AG08396 (cell line): Measurements from ENCODE around the gene DHX34.
"Not testable (repeated sequence)": the region's sequence is repeated elsewhere in the genome, so short reads cannot be mapped to it uniquely, and the experiment has no call there.

Experiments used
- DNase-seq: peaks from one replicate; pipeline ENCODE4 v3.0.0; 2012; ENCODE audit warnings: low spot score, mixed read lengths

The DHX34 gene

DNA sequence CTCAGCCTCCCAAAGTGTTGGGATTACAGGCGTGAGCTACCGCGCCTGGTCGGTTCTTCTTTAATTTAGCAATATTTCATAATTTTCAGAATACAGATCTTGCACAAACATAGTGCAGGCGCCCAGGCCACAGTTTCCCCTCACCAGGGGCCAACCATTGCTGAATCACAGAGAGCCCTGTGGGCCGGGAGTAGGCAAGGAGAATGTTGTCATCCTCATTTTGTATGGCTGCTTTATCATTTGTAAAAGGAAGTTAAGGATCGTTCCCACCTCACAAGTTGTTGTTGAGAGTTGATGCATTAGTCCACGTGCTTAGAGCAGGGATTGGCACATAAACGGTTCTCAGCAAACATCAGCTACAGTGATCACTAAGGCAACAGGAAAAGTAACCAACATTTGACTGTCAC lies 40.0 kb downstream of the DHX34 start:
- DNase-seq: no peak

DNA sequence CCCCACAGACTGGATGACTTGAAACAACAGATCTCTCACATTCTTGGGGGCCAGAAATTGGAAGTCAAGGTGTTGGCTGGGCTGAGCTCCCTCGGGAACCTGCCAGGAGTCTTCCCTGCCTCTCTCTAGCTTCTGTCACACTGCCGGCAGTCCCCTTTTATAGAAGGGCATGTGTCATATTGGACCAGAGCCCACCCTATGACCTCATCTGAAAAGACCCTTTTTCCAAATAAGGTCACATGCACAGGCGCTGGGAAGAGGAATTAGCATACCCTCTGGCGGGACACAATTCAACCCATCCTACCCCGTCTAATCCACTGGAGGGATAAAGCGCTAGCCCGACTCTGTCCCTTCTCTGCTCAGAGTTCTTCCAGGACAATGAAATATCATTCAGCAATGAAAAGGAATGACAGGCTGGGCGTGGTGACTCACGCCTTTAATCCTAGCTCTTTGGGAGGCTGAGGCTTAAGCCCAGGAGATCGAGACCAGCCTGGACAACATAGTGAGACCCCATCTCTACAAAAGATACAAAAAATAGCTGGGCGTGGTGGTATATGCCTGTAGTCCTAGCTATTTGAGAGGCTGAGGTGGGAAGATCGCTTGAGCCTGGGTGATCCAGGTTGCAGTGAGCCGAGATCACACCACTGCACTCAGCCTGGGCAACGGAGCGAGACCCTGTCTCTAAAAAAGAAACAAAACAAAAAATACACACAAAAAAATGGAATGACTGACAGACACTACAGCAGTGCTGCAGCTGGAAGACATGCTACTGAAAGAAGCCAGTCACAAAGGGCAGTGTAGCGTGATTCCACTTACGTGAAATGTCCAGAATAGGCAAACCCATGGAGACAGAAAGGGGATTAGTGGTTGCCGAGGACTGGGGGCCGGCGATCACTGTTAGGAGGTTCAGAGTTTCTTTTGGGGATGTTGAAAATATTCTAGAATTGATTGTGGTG lies 41.7 kb downstream of the DHX34 start:
- no peak for DNase-seq

- peak; percentile 78 for DNase-seq
Observed at GRCh38 chr19:47391510-47392223, 42.6 kb downstream of the DHX34 start.

DNA sequence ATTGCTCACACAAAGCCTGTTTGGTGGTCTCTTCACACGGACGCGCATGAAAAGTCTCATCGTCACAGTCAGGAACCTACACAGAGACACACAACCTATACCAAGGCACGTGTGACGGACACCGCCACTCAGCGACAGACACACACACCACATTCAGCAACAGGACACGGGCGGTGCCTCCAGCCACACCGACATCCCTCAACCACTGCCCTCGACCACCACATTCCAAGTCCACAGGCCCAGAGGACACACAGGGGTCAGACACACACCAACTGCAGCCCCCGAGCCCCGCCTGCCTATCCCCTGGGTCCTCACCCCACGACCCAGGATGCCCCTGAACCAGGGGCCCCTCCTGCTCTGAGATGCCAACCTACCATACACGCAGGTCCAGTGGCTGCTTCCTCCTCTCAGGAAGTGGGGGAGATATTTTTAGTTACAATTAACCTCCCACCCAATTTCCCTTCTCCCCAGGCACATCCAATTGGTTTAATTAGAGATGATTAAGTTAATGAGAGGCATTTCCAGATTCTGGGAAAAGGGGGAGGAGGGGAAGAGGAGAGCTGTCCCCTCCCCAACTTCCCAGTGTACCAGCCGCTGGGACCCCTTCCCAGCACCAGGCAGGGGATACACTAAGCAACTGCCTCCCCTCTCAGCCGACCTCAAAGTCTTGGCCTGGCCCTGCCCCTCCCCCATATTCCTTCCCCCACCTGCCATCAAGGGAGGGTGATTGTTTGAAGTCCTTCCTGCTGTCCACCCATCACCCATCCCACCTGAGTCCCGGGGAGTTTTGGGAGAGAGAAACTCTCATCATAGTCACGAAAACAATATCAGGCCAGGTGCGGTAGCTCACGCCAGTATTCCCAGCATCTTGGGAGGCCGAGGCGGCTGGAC lies 49.8 kb downstream of the DHX34 start:
- no peak for DNase-seq

GRCh38 chr19:47402504-47402903 lies 53.4 kb downstream of the DHX34 start:
- no peak for DNase-seq

DNA sequence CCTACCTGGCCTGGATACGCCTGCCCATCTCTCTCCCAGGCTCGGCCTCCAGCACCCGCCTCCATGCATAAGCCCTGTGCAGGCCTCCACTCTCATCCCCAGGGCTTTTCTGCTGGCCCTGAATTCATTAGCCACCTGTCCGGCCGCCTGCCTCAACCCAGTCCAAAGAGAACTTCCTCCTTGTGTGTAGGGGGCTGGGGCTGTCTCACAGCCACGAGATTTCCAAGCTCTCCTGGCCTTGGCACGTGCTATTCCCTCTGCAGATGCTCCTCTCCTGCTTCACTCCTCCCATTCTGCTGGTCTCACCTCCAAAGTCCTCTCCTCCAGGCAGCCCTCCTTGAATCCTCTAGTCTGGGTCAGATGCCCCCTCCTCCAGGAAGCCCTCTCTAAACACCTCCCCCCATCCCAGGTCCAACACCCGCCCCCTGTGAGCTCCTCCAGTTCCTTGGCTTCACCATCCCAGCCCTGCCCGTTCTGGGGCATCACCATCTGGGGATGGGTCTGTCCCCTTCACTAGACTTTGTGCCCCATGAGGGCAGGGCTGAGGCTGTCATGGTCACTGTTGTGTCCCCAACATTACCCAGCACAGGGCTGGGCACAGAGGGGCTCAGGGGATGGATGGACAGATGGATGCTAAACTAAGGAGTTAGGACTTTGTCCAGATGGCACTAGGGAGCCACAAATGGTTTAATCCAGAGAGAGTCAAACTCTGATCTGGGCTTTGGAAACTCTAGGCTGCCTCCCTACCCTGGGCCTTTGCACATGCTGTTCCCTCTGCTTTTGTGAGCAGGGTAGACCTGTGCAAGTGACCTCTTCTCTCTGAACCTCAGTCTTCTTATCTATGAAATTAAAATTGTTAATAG lies 55.5 kb downstream of the DHX34 start:
- DNase-seq: no peak

DNA sequence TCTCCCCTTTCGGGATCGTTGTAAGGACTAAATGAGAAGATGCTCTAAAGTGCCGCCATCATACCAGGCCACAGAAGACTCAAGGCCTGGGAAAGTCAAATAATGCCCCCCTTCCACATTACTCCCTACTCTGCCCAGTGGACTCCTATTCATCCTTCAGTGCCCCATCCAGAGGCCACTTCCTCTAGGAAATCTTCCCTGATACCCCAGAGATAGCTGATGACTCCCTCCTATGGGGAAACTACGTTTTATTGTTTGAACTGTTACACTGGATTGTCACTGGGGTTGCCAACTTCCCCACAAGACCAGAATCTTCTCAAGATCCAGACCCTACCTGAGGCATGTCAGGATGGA lies 56.1 kb downstream of the DHX34 start:
- no peak for DNase-seq

DNA sequence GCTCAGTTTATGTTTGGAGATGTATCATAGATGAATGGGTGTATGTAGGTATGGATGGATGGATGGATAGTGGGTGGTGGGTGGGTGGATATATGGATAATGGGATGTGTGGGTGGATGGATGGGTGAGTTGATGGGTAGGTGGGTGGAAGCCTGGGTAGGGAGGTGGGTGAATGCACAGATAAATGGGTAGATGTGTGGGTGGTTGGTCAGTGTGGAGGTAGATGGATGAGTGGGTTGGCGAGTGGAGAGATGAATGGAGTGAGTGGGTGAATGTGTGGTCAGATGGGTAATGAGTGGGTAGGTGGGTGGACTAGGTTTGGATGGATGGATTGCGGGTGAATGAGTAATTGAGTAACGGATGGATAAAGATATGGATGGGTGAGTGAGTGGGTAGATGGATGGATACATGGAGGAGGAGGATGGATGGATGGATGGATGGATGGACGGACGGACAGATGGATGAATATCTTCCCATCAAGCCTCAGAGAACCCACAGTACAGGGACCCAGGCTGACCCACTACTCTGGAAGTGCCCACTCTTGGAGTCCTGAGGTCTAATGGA lies 56.8 kb downstream of the DHX34 start:
- DNase-seq: no peak

DNA sequence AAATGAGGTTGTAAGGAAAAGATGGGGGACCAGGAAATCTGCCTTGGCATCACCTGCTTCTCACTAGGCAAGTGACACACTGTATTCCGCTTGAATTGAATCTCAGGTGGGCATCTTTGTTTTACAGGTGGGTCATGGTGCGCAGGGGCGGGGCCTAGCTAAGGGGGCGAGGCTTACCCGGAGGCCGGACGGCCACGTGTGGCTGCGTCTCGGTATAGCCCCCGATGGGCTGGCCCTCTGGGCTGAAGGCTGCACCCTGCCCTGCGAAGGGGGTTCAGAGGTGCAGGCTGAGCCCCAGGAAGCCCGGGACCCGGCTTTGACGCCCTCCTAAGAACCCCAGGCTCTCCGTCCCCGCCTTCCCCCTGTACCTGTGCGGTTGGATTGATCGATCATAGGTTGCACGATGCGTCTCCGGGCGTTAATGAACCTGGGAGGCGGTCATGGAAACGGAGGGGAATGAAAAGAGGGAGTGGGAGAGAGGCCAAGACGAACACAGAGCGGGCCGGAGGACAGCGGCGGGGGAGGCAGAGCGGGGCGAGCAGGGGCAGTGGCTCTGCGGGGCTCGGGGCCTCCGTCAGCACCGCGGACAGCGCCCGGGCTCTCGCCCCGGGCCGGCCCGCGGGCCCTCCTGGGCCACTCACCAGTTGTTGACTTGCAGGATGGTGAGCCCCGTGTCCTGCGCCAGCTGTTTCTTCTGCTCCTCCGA lies 57.7 kb downstream of the DHX34 start:
- no peak for DNase-seq

GRCh38 chr19:47407417-47407774 lies 58.3 kb downstream of the DHX34 start:
- no peak for DNase-seq

DNA sequence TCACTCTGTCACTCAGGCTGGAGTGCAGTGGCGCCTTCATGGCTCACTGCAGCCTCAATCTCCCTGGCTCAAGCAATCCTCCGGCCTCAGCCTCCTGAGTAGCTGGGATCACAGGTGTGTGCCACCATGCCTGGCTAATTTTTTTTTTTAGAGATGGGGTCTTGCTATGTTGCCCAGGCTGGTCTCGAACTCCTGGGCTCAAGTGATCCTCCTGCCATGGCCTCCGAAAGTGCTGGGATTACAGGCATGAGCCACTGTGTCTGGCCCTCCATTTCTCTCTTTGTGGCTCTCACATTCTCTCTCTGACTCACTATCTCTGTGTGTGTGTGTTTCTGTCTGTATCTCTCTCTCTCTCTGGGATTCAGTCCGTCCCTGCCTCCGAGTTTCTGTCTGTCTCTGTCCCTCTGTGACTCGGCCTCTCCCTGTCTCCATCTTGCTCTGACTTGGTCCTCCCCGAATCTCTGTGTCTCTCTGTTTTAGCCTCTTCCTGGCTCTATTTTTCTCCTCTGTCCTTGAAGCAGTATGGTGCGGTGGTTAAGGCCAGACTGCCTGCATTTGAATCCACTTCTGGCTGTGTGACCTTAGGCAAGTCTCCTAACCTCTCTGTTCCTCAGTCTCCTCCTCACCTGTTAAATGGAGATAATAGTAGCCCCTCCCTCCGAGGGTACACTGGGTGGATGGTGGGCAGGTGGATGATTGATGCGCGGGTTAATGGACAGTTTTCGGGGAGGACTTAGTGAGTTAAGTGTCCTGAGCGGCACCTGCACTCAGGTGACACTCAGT lies 59.2 kb downstream of the DHX34 start:
- DNase-seq: no peak

DNA sequence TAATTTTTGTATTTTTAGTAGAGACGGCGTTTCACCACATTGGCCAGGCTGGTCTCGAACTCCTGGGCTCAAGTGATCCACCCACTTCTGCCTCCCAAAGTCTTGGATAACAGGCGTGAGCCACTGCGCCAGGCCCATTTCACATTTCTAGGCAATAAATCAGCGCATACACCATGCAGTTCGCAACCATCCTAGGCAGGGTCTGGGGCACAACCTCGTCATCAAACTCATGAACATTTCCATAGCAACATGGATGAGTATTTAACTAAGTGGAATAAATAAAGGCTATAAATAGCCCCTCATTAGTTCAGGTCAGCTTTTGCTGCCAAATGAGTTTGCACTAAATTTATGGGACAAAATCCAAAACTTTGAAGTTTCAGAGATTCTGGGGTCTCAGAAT lies 62.0 kb downstream of the DHX34 start:
- peak; percentile 75 for DNase-seq

GRCh38 chr19:47411696-47412095 lies 62.6 kb downstream of the DHX34 start:
- not testable (repeated sequence) for DNase-seq

GRCh38 chr19:47413941-47414340 lies 64.8 kb downstream of the DHX34 start:
- no peak for DNase-seq

- no peak for DNase-seq
Observed at GRCh38 chr19:47414469-47414868, 65.4 kb downstream of the DHX34 start.

- DNase-seq: no peak
Observed at GRCh38 chr19:47415953-47416642, 67.0 kb downstream of the DHX34 start.

- DNase-seq: no peak
Observed at GRCh38 chr19:47416643-47416985, 67.5 kb downstream of the DHX34 start.

GRCh38 chr19:47417107-47417745 lies 68.1 kb downstream of the DHX34 start:
- DNase-seq: no peak
